AG04449 (cell line): ENCODE data around the gene OLFML1.

Source experiments
- CTCF ChIA-PET: fragments of 350-600 bp; formaldehyde crosslinking; extraction: SDS; loops from one replicate; lab custom pipeline; 2021; ENCODE audit warnings: antibody characterized with exemption; lab: Yijun Ruan, JAX
- POLR2A ChIA-PET: fragments of 400-600, 350-600 bp; formaldehyde crosslinking; extraction: SDS; loops from one replicate; lab custom pipeline; 2020; ENCODE audit warnings: antibody characterized with exemption, inconsistent platforms; lab: Yijun Ruan, JAX
- DNase-seq: peaks from one replicate; pipeline ENCODE4 v3.0.0-alpha.2; 2010; ENCODE audit warnings: low read depth, low spot score
- H3K4me3 ChIP-seq: 2 replicates; pipeline ENCODE4 v1.5.1; 2011; ENCODE audit warnings: low read depth, mild to moderate bottlenecking, control low read depth, low read length
- CTCF ChIP-seq: IDR thresholded peaks from one replicate; pipeline ENCODE4 v1.5.1; 2011; ENCODE audit warnings: mild to moderate bottlenecking, moderate library complexity, low read length, control low read depth, inconsistent platforms; ENCODE audit not compliant: insufficient read depth; ENCODE audit errors: missing control alignments

The OLFML1 gene

DNA sequence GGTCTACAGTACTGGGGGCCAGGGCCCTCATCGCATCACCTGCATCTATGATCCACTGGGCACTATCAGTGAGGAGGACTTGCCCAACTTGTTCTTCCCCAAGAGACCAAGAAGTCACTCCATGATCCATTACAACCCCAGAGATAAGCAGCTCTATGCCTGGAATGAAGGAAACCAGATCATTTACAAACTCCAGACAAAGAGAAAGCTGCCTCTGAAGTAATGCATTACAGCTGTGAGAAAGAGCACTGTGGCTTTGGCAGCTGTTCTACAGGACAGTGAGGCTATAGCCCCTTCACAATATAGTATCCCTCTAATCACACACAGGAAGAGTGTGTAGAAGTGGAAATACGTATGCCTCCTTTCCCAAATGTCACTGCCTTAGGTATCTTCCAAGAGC, 24.7 kb downstream of the OLFML1 start:
- CTCF ChIA-PET: interaction anchor here (0.6 to 6.7 kb wide), 5 partner anchors 8 to 185 kb away, joined by 3 to 42 read pairs (median 5); no protein-coding TSS in a partner anchor
- H3K4me3 ChIP-seq: no peak overlapping the region
- POLR2A ChIA-PET: no interaction called here
- no peak for DNase-seq
- no peak for TF ChIP-seq CTCF

GRCh38 chr11:7511401-7511800, 26.1 kb downstream of the OLFML1 start:
- H3K4me3 ChIP-seq: no peak overlapping the region
- ChIA-PET CTCF (interaction anchor here (1.4 to 6.7 kb wide), 5 partner anchors 26 to 184 kb away, joined by 5 to 42 read pairs (median 12); partner anchors contain the start of gene OLFML1), POLR2A (no interaction called here)
- no peak for TF ChIP-seq CTCF
- DNase-seq: no peak

GRCh38 chr11:7512525-7513233, 27.4 kb downstream of the OLFML1 start:
- CTCF ChIA-PET: interaction anchor here (0.8 to 6.7 kb wide), 25 partner anchors 9 to 223 kb away, joined by 3 to 42 read pairs (median 6); partner anchors contain the start of gene OLFML1
- no peak for TF ChIP-seq CTCF
- peak overlapping the region; percentile 72 for H3K4me3 ChIP-seq
- POLR2A ChIA-PET: no interaction called here
- DNase-seq: no peak

DNA sequence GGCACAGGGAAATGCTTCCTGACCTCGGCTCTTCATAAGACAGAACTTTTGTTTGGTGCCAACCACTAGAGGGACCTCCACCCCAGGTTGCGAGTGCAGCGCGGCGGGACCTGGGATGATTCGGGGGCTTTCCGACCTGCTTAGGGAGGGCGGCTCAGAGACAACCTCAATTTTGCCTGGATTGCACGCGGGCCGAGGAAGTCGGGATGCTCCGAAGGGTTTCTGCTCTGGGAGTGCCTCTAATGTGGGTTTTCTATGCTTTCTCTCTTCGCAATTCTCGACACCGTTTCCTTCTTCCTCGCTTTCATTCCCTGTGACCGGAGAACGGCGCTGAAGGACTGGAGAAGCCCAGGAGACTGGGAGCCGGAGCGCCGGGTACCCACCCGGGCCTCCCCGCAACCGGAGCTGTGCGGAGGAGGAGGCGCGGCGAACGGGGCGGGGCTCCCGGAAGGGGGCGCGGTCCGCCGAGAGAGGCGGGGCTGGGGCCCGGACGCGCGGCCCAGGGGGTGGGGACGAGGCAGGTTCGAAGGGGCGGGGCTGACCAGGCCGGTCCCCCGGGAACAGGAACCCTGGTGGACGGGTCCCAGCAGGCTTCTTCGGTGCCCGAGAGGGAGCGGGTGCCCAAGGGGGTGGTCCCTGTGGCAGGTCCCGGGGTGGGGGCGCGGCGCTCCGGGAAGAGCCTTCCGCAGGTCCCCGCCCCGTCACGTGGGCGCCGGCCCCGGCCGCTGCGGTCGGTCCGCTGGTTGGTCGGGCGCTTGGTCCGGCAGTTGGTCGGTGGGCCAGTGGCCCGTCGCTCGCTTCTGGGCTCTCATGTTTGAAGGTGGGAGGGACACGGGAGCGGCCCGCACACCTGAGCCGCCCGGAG, 28.2 kb downstream of the OLFML1 start, which contains the start of gene PPFIBP2:
PPFIBP2 (plus strand) TSS at position 766 of the 865 bp plus-strand sequence. CDS start 35,477 bp downstream, outside the sequence.
- no peak for DNase-seq
- POLR2A ChIA-PET: no interaction called here
- peak; percentile 72 for TF ChIP-seq CTCF
- CTCF ChIA-PET: interaction anchor here (0.7 to 6.7 kb wide), 29 partner anchors 9 to 230 kb away, joined by 3 to 42 read pairs (median 5); partner anchors contain the start of gene OLFML1
- peak within 1 kb of the TSS; percentile 72 for H3K4me3 ChIP-seq

GRCh38 chr11:7514099-7514591, 28.8 kb downstream of the OLFML1 start:
- CTCF ChIA-PET: interaction anchor here (0.7 to 6.7 kb wide), 20 partner anchors 8 to 183 kb away, joined by 3 to 42 read pairs (median 8); partner anchors contain the start of gene OLFML1
- DNase-seq: no peak
- POLR2A ChIA-PET: no interaction called here
- peak overlapping the region; percentile 72 for H3K4me3 ChIP-seq
- TF ChIP-seq CTCF: no peak
